ENCODE measurements around the gene PRPF19.

The PRPF19 gene

GRCh38 chr11:60900673-60901404 is 5.5 kb downstream of the PRPF19 start:
- DNase-seq: no peak

- DNase-seq: no peak
Measured at GRCh38 chr11:60899977-60900376, 6.4 kb downstream of the PRPF19 start.

- DNase-seq: peak; percentile 8
Measured at GRCh38 chr11:60899046-60899936, 7.1 kb downstream of the PRPF19 start.

GRCh38 chr11:60897496-60897895 is 8.9 kb downstream of the PRPF19 start:
- no peak for DNase-seq

- DNase-seq: no peak
Measured at GRCh38 chr11:60895687-60896086, 10.7 kb downstream of the PRPF19 start.

- DNase-seq: no peak
Measured at GRCh38 chr11:60891103-60891741, 15.2 kb downstream of the PRPF19 start.

DNA sequence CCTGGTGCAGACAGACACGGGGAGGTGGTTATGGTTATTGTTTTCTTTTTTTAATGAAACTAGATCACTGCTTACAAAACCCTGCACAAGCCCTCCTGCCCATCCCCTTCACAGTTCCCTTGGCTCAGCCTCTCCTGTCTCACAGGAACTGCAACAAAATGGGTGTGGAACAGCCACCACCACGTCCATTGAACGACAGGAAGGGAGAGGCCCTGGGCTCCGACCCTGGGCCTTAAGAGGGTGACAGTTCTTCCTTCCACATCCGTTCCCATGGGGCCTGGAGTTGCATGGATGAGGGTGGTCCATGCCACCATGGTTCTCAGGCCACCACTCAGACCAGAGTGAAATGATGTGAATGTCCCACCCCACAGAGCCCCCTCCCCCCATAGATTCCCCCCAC is 15.7 kb downstream of the PRPF19 start:
- DNase-seq: no peak

GRCh38 chr11:60889869-60890311 is 16.5 kb downstream of the PRPF19 start:
- no peak for DNase-seq

DNA sequence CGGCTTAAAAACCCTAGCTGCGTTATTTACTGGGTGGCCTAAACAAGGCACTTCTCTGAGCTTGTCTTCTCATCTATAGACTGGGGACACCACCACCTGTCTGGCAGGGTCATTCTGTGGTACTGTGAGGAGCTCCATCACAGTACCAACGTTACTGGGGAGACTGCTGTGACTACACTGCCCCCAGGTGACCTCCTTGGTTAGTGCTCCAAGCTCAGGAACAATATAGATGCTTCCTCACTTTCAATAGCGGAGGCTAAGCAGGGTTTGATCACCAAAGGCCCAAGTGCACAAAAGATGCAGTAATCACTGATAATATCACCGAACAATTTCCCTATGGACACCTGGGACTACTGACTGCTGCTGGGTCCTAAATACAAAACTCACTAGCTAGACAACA is 18.8 kb downstream of the PRPF19 start:
- DNase-seq: peak; percentile 19

- DNase-seq: no peak
Measured at GRCh38 chr11:60880643-60881282, 25.6 kb downstream of the PRPF19 start.

DNA sequence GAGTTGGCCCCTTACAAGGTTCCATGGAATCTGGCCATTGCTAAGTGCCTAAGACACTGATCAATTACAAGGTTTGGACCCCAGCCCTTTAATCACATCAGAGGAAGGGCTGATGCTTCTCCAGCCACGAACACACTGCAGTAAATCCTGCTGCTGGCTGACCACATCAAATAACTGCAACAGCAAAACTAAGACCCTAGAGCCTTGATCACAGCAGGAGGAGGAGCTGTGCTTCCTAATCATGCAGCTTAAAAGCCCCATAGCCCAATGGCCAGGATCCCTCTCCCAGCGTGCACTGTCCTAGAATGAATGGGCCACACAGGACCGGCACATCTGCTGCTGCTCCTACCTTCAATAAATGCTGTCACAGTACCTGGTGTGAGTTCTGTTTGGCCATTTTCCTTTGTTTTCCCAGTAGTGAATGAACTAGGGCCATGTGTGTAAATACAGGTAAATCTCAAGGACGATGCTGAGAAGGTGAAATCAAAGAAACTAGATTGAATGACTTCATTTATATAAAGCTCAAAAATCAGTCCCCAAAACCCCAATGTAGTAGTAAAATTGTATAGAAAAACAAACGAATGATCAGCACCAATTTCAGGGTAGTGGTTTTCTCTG is 26.3 kb downstream of the PRPF19 start:
- DNase-seq: no peak

DNA sequence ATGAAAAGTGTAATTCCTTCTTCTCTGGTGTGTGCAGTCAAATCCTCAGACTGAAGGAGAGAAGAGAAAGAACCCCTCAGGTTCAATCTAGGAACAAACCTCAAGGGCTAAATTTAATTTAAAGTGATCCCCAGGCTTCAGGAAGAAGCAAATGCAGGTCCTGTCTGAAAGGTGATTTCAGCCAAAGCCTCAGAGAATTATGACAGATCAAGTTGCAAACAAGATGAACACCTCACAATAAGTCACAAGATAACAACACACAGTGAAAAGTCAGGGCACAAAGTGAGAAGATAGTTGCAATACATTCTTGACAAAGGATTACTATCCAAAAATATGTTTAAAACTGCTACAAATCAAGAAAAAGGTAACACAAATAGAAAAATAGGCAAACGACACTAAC is 27.3 kb downstream of the PRPF19 start:
- no peak for DNase-seq

DNA sequence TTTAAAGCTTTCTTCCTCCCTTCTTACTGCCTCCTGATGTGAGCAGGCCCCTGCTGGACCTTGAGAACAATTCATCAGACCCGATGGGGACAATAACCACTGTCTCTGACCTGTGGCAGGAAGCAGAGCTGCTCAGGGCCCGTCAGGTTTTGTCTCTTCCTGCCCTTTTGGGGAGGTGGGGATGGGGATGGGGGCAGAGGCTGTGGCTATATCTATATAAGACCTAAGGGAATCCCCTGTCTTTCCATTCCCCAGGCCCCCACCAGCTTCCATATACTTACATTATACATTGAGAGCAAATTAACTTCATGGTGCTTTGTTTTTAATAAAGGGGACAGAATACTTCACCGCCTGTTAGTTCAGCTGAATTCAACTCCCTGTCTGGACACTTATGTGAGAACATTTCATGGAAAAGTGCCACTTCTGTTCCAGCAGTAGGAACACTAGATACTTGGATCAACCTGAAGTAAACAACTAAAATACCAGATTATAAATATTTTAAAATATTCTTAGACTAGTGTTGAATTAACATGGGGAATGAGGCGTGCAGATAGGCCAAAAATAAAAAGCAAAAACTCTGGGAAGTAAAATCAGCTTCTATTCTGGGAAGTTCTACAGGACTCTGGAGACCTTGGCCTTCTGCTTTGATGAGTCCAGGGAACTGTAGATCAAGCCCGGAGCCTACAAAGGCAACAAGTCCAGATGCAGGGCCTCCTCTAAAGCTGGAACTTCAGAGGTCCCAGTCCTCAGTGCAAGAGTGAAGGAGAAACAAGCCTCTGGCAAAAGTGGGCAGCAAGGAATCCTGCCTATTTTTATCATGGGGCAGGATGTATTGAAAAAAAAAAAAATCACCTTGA is 27.9 kb downstream of the PRPF19 start:
- no peak for DNase-seq

- no peak for DNase-seq
Measured at GRCh38 chr11:60876168-60876485, 30.3 kb downstream of the PRPF19 start.

GRCh38 chr11:60875366-60876167 is 30.8 kb downstream of the PRPF19 start:
- no peak for DNase-seq

DNA sequence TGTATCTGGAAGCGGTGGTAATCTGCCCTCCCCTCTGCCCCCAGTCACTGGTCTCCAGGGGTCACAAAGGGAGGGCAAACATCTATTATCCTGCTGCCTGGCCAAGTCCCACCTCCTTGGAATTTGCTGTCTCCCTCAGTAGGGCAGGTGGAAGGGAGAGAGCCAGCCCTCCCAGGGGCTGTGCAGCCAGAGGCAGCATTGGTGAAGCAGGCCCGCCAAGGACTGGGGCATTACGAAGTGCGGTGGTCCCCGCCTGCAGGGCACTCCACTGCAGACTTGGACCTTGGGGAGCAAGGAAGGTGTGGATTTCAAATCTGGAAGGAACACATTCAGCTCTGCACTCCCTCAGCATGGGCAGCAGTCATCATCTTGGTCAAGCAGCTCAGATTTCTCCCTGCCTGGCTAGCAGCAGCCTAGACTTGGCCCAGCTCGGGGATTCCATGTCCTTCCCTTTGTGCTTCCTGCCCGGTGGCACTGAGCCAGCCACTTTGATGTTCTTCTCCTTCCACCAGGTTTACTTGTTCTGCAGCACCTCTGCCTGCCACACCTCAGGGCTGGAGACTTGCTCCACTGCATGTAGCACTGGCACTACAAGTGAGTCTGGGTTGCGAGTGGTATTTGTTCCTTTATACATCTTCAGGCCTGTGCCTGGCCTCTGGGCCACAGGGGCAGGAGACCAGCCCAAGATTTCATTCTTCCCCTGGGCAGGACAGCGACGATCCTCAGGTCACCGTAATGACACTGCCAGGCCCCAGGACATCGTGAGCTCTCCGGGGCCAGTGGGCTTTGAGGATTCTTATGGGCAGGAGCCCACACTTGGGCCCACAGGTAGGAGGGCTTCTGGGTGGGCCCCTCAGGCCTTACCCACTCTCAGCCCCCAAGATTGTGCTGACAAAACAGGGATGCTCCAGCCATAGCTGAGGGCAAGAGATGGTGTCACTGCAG is 31.7 kb downstream of the PRPF19 start:
- DNase-seq: no peak

DNA sequence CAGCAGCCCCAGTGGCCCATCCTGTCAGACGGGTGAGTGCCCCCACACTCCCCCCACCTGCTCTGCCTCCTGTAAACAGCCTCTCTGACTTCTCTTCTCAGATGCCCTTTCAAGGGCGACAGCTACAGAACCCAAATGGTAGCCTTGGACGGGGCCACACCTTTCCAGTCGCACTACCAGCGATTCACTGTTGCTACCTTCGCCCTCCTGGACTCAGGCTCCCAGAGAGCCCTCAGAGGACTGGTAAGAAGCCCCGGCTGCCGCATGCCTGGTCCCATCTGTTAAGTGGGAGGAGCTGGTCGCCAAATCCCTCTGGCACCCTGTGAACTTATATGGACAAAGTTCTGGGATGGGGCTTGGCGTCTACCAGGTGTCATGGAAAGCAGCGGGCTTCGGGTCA is 32.9 kb downstream of the PRPF19 start:
- DNase-seq: no peak

GRCh38 chr11:60872961-60873524 is 33.3 kb downstream of the PRPF19 start:
- no peak for DNase-seq
